H9 (cell line): ENCODE results near the gene WNT2. TPM values are rescaled to one million over a fixed set of nuclear protein-coding genes. Genes with fewer than 3 reads are reported as not detected.

Experiments used
- DNase-seq: peaks from one replicate; pipeline ENCODE4 v3.0.0-alpha.2; 2017
- H2AFZ ChIP-seq: one replicate; pipeline ENCODE4 v1.6.1; 2013; ENCODE audit warnings: mild to moderate bottlenecking, low read length, control low read depth, moderate library complexity
- H2AK5ac ChIP-seq: 2 replicates; pipeline ENCODE4 v1.6.1; 2013; ENCODE audit warnings: low read length, control low read depth, mixed read lengths; ENCODE audit not compliant: insufficient read length
- H2BK120ac ChIP-seq: one replicate; pipeline ENCODE4 v1.6.1; 2013; ENCODE audit warnings: low read depth, mild to moderate bottlenecking, low read length, control low read depth, inconsistent platforms; ENCODE audit not compliant: poor library complexity, severe bottlenecking
- H2BK12ac ChIP-seq: 2 replicates; pipeline ENCODE4 v1.6.1; 2013; ENCODE audit warnings: low read length, control low read depth, mixed read lengths, low read depth; ENCODE audit not compliant: insufficient read length
- H2BK15ac ChIP-seq: 2 replicates; pipeline ENCODE4 v1.6.1; 2013; ENCODE audit warnings: low read depth, low read length, control low read depth
- H2BK20ac ChIP-seq: one replicate; pipeline ENCODE4 v1.6.1; 2013; ENCODE audit warnings: low read depth, mild to moderate bottlenecking, low read length, control low read depth, inconsistent platforms; ENCODE audit not compliant: poor library complexity, severe bottlenecking
- H2BK5ac ChIP-seq: 2 replicates; pipeline ENCODE4 v1.6.1; 2013; ENCODE audit warnings: low read length, control low read depth, mixed read lengths; ENCODE audit not compliant: insufficient read length
- H3K14ac ChIP-seq: 2 replicates; pipeline ENCODE4 v1.6.1; 2013; ENCODE audit warnings: low read length, control low read depth; ENCODE audit not compliant: insufficient read depth
- H3K18ac ChIP-seq: 2 replicates; pipeline ENCODE4 v1.6.1; 2013; ENCODE audit warnings: low read depth, mild to moderate bottlenecking, mixed read lengths, low read length, control low read depth; ENCODE audit not compliant: insufficient read length
- H3K23ac ChIP-seq: 2 replicates; pipeline ENCODE4 v1.6.1; 2013; ENCODE audit warnings: low read length, control low read depth, mixed read lengths, low read depth; ENCODE audit not compliant: insufficient read length
- H3K23me2 ChIP-seq: 2 replicates; pipeline ENCODE4 v1.6.1; 2013; ENCODE audit warnings: low read depth, mild to moderate bottlenecking, mixed read lengths, low read length, control low read depth; ENCODE audit not compliant: insufficient read length, poor library complexity, severe bottlenecking
- H3K27ac ChIP-seq: 2 replicates; pipeline ENCODE4 v1.5.1; 2013; ENCODE audit warnings: low read length, control low read depth, mixed read lengths, low read depth; ENCODE audit not compliant: insufficient read length
- H3K27me3 ChIP-seq: 2 replicates; pipeline ENCODE4 v1.6.1; 2013; ENCODE audit warnings: low read length, control low read depth, inconsistent platforms; ENCODE audit not compliant: insufficient read depth
- H3K4ac ChIP-seq: 2 replicates; pipeline ENCODE4 v1.6.1; 2013; ENCODE audit warnings: low read depth, mild to moderate bottlenecking, control low read depth, inconsistent platforms, low read length, moderate library complexity
- H3K4me1 ChIP-seq: 2 replicates; pipeline ENCODE4 v1.6.1; 2013; ENCODE audit warnings: low read length, control low read depth, inconsistent platforms; ENCODE audit not compliant: insufficient read depth
- H3K4me2 ChIP-seq: 2 replicates; pipeline ENCODE4 v1.6.1; 2013; ENCODE audit warnings: low read length, control low read depth, mixed read lengths; ENCODE audit not compliant: insufficient read length, insufficient read depth
- H3K56ac ChIP-seq: 2 replicates; pipeline ENCODE4 v1.6.1; 2013; ENCODE audit warnings: low read depth, mild to moderate bottlenecking, mixed read lengths, low read length, control low read depth; ENCODE audit not compliant: insufficient read length
- H3K79me1 ChIP-seq: 2 replicates; pipeline ENCODE4 v1.6.1; 2013; ENCODE audit warnings: low read depth, mild to moderate bottlenecking, moderate library complexity, low read length, control low read depth, inconsistent platforms; ENCODE audit not compliant: insufficient read depth, poor library complexity, severe bottlenecking
- H3K79me2 ChIP-seq: 2 replicates; pipeline ENCODE4 v1.6.1; 2013; ENCODE audit warnings: low read length, control low read depth, inconsistent platforms; ENCODE audit not compliant: insufficient read depth
- H3K9ac ChIP-seq: 2 replicates; pipeline ENCODE4 v1.6.1; 2013; ENCODE audit warnings: low read length, control low read depth, mixed read lengths; ENCODE audit not compliant: insufficient read length; ENCODE audit errors: extremely low read depth
- H3K9me3 ChIP-seq: one replicate; pipeline ENCODE4 v1.6.1; 2013; ENCODE audit warnings: low read depth, low read length, inconsistent platforms; ENCODE audit not compliant: control insufficient read depth
- H3T11ph ChIP-seq: one replicate; pipeline ENCODE4 v1.6.1; 2013; ENCODE audit warnings: mild to moderate bottlenecking, low read length, control low read depth, inconsistent platforms
- H4K20me1 ChIP-seq: one replicate; pipeline ENCODE4 v1.6.1; 2013; ENCODE audit not compliant: control insufficient read depth, insufficient read length, insufficient read depth
- H4K5ac ChIP-seq: 2 replicates; pipeline ENCODE4 v1.6.1; 2013; ENCODE audit warnings: low read depth, mild to moderate bottlenecking, mixed read lengths, low read length, control low read depth; ENCODE audit not compliant: insufficient read length
- H4K8ac ChIP-seq: replicated peaks from 2 replicates; pipeline ENCODE4 v1.6.1; 2013; ENCODE audit warnings: low read length, control low read depth, mixed read lengths, low read depth; ENCODE audit not compliant: insufficient read length
- H4K91ac ChIP-seq: 2 replicates; pipeline ENCODE4 v1.6.1; 2013; ENCODE audit warnings: low read depth, mild to moderate bottlenecking, moderate library complexity, mixed read lengths, low read length, control low read depth; ENCODE audit not compliant: insufficient read length
- H3K27ac Mint-ChIP-seq, 3 experiments: 2 replicates in 2 of 3; 3 replicates in 1 of 3; pipeline ENCODE4 v1.8.0; 2020 to 2021; ENCODE audit warnings: mixed read lengths in 3 of 3, mild to moderate bottlenecking in 1 of 3, moderate library complexity in 1 of 3
- H3K27me3 Mint-ChIP-seq: 2 replicates; pipeline ENCODE4 v1.8.0; 2021; ENCODE audit warnings: low read depth, mild to moderate bottlenecking, moderate library complexity, mixed read lengths
- H3K36me3 Mint-ChIP-seq, 3 experiments: 2 replicates in 2 of 3; 3 replicates in 1 of 3; pipeline ENCODE4 v1.8.0; 2020 to 2021; ENCODE audit warnings: low read depth in 3 of 3, mixed read lengths in 3 of 3; ENCODE audit not compliant: insufficient read depth in 1 of 3
- H3K4me1 Mint-ChIP-seq, 2 experiments: 2 replicates each; pipeline ENCODE4 v1.8.0; 2020; ENCODE audit warnings: mixed read lengths in 2 of 2
- H3K4me3 Mint-ChIP-seq, 2 experiments: 2 replicates in 1 of 2; 3 replicates in 1 of 2; pipeline ENCODE4 v1.8.0; 2020 to 2021; ENCODE audit warnings: mild to moderate bottlenecking in 2 of 2, mixed read lengths in 2 of 2, moderate library complexity in 1 of 2
- H3K9me3 Mint-ChIP-seq, 2 experiments: 2 replicates in 1 of 2; 3 replicates in 1 of 2; pipeline ENCODE4 v1.8.0; 2020; ENCODE audit warnings: mild to moderate bottlenecking in 2 of 2, mixed read lengths in 2 of 2, moderate library complexity in 1 of 2
- CTCF ChIP-seq: fragments of 200-600 bp; sonication (generic); conservative IDR thresholded peaks from 3 replicates; pipeline ENCODE4 v1.8.0; 2021; ENCODE audit warnings: antibody characterized with exemption, mild to moderate bottlenecking
- WGBS: extraction: QIAGEN DNeasy Blood & Tissue Kit; methylation state at CpG from one replicate; pipeline ENCODE4 v1.1.7; 2013; ENCODE audit warnings: missing lambda C conversion rate, low lambda C conversion rate, mixed read lengths; ENCODE audit not compliant: insufficient read length; ENCODE audit errors: extremely low coverage; 5-methylcytosine and 5-hydroxymethylcytosine counted together
- total RNA-seq: library from RNA; stranded (reverse); gene quantifications from 2 replicates; pipeline ENCODE4 v1.2.1, GENCODE V29; 2021

WNT2 gene
- total RNA-seq, 1 experiment from 2014 or later: not detected

DNA sequence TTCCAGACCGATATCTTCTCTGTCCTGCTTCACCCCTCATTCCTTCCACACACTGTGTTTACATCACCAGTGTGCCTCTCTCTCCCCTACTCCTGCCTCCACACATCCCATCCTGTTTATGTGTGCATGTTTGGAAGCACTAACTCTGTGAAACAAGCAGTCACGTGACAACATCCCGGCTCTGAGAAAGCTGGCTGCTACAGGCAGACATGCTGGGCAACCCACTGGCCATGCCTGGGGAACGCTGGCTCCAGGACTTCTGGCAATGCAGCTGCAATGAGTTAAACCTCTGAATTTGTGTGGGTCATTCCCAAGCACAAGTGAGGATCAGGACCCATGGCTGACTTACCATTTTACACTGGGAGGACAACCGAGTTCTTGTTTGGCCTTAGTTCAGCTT, 74.0 kb downstream of the WNT2 start:
- WGBS: no CpG with 5 or more reads among the region's 5 CpGs
- H2BK5ac ChIP-seq: no peak overlapping the region
- no peak overlapping the region for H3K4ac ChIP-seq
- H3K4me1 ChIP-seq: no peaks in the 10 kb centered on the region; the same call in 1 of the 2 replicates
- Mint-ChIP-seq H3K9me3 (peaks cover 2 to 12% of the 10 kb centered on the region in 2 experiments; a peak in 3 of 5 replicates), H3K27me3 (peaks cover 2% of the 10 kb centered on the region; the same call in 1 of the 2 replicates), H3K36me3 (peaks cover 0 to 9% (median 2%) of the 10 kb centered on the region in 3 experiments; a peak in 2 of 7 replicates), H3K4me1 (no peaks in the 10 kb centered on the region), H3K4me3 (no peak overlapping the region), H3K27ac (no peak overlapping the region; a peak in 1 of 7 replicates)
- H3K9ac ChIP-seq: no peak overlapping the region
- H2BK20ac ChIP-seq: no peak overlapping the region
- no peak overlapping the region; the same call in 1 of the 2 replicates for H3K14ac ChIP-seq
- H3K27ac ChIP-seq: no peak overlapping the region
- no peak overlapping the region for H4K8ac ChIP-seq
- no peaks in the 10 kb centered on the region for H3K9me3 ChIP-seq
- H4K5ac ChIP-seq: no peak overlapping the region
- no peaks in the 10 kb centered on the region for H3K79me1 ChIP-seq
- H3T11ph ChIP-seq: no peak overlapping the region
- H2AK5ac ChIP-seq: no peak overlapping the region
- no peak overlapping the region for H3K23ac ChIP-seq
- H4K20me1 ChIP-seq: no peaks in the 10 kb centered on the region
- H3K23me2 ChIP-seq: no peaks in the 10 kb centered on the region
- H2BK120ac ChIP-seq: no peak overlapping the region
- H3K27me3 ChIP-seq: no peaks in the 10 kb centered on the region
- no peak overlapping the region for H4K91ac ChIP-seq
- H3K4me2 ChIP-seq: no peak overlapping the region
- H2AFZ ChIP-seq: no peak overlapping the region
- no peak overlapping the region for H2BK12ac ChIP-seq
- no peak overlapping the region for H2BK15ac ChIP-seq
- no peak for DNase-seq
- H3K56ac ChIP-seq: no peak overlapping the region
- TF ChIP-seq CTCF: no peak
- 0 out of 2 replicates have a peak, but pooled peaks cover 2% of the 10 kb centered on the region for H3K79me2 ChIP-seq
- H3K18ac ChIP-seq: no peak overlapping the region
